H1 (cell line): ENCODE results near the gene MAP3K15. TPM values are rescaled to one million over a fixed set of nuclear protein-coding genes. Genes with fewer than 3 reads are reported as not detected.

ENCODE experiments used
- CTCF ChIA-PET: fragments of 300-600 bp; sonication (Branson Sonifier 250); formaldehyde crosslinking; loops from one replicate; lab custom pipeline; 2021; ENCODE audit not compliant: partially characterized antibody; lab: Charles Lee
- POLR2A ChIA-PET: fragments of 300-600 bp; sonication (Branson Sonifier 250); formaldehyde crosslinking; loops from one replicate; lab custom pipeline; 2021; ENCODE audit warnings: inconsistent platforms; ENCODE audit not compliant: partially characterized antibody; lab: Charles Lee
- DNase-seq, 2 experiments: peaks; one replicate each; pipeline versions ENCODE4 v3.0.0 to v3.0.0-alpha.2; 2010 to 2022; ENCODE audit warnings: low spot score in 2 of 2, low read depth in 1 of 2, mixed read lengths in 1 of 2
- FAIRE-seq: peaks from 2 replicates; lab custom pipeline; 2011; peaks lifted over from hg19 to GRCh38; lab: Jason Lieb, UNC
- H2AFZ ChIP-seq: 2 replicates; pipeline ENCODE4 v1.8.1; 2012; ENCODE audit warnings: low read length, inconsistent platforms
- H2AK5ac ChIP-seq: 2 replicates; pipeline ENCODE4 v1.6.1; 2013; ENCODE audit warnings: low read depth, low read length
- H2BK120ac ChIP-seq: replicated peaks from 2 replicates; pipeline ENCODE3; 2013; ENCODE audit warnings: low read depth, low read length, inconsistent platforms
- H2BK12ac ChIP-seq: 2 replicates; pipeline ENCODE4 v1.6.1; 2013; ENCODE audit warnings: low read depth, low read length
- H2BK15ac ChIP-seq: 2 replicates; pipeline ENCODE4 v1.6.1; 2013; ENCODE audit warnings: low read length
- H2BK20ac ChIP-seq: 2 replicates; pipeline ENCODE4 v1.6.1; 2013; ENCODE audit warnings: low read length
- H2BK5ac ChIP-seq: 2 replicates; pipeline ENCODE4 v1.6.1; 2013; ENCODE audit warnings: low read depth, low read length
- H3K14ac ChIP-seq: 2 replicates; pipeline ENCODE4 v1.6.1; 2013; ENCODE audit warnings: inconsistent platforms; ENCODE audit not compliant: insufficient read length
- H3K18ac ChIP-seq: 2 replicates; pipeline ENCODE4 v1.6.1; 2013; ENCODE audit warnings: low read length; ENCODE audit errors: extremely low read depth
- H3K23ac ChIP-seq: 2 replicates; pipeline ENCODE4 v1.6.1; 2013; ENCODE audit warnings: inconsistent platforms; ENCODE audit not compliant: insufficient read length
- H3K23me2 ChIP-seq: 2 replicates; pipeline ENCODE4 v1.6.1; 2013; ENCODE audit warnings: low read depth, low read length
- H3K27ac ChIP-seq: 2 replicates; pipeline ENCODE4 v1.6.1; 2011; ENCODE audit warnings: low read depth, low read length, inconsistent platforms
- H3K27me3 ChIP-seq, 4 experiments: replicated peaks in 1 of 4; 1 replicate in 1 of 4; 2 replicates in 3 of 4; pipeline versions ENCODE4 v1.6.1 to v1.8.1; 2011 to 2013; ENCODE audit warnings: low read length in 3 of 4, mild to moderate bottlenecking in 3 of 4, inconsistent platforms in 2 of 4, mixed read lengths in 2 of 4, moderate library complexity in 1 of 4; ENCODE audit not compliant: control insufficient read depth in 3 of 4, insufficient read depth in 3 of 4; ENCODE audit errors: extremely low read depth in 1 of 4
- H3K36me3 ChIP-seq, 4 experiments: 2 replicates each; pipeline versions ENCODE4 v1.6.1 to v1.8.1; 2011 to 2013; ENCODE audit warnings: mild to moderate bottlenecking in 4 of 4, low read length in 3 of 4, moderate library complexity in 2 of 4, control low read depth in 1 of 4, inconsistent platforms in 1 of 4; ENCODE audit not compliant: insufficient read depth in 4 of 4, control insufficient read depth in 2 of 4
- H3K4ac ChIP-seq: replicated peaks from 2 replicates; pipeline ENCODE3; 2013; ENCODE audit warnings: low read length, low read depth, mixed read lengths, inconsistent platforms; ENCODE audit not compliant: insufficient read length
- H3K4me1 ChIP-seq, 4 experiments: replicated peaks in 1 of 4; 1 replicate in 1 of 4; 2 replicates in 3 of 4; pipeline versions ENCODE4 v1.6.1 to v1.8.1; 2011 to 2013; ENCODE audit warnings: low read length in 3 of 4, inconsistent platforms in 2 of 4, mixed read lengths in 1 of 4; ENCODE audit not compliant: insufficient read depth in 4 of 4, control insufficient read depth in 3 of 4
- H3K4me2 ChIP-seq, 2 experiments: 2 replicates each; pipeline versions ENCODE4 v1.6.1 to v1.8.1; 2011 to 2013; ENCODE audit warnings: low read depth in 2 of 2, low read length in 2 of 2, control low read depth in 1 of 2, inconsistent platforms in 1 of 2, mild to moderate bottlenecking in 1 of 2; ENCODE audit not compliant: insufficient read depth in 1 of 2
- H3K4me3 ChIP-seq, 4 experiments: fragments of 200-600, 300-600 bp in 1 of 4; sonication (generic), shearing (Covaris generic), sonication (Bioruptor Twin) in 1 of 4; 2 replicates each; pipeline versions ENCODE4 v1.5.1 to v1.8.1; 2011 to 2016; ENCODE audit warnings: low read length in 4 of 4, low read depth in 3 of 4, control low read depth in 2 of 4, inconsistent platforms in 2 of 4, mild to moderate bottlenecking in 2 of 4, mixed read lengths in 1 of 4, moderate library complexity in 1 of 4; ENCODE audit not compliant: insufficient read depth in 2 of 4; ENCODE audit errors: extremely low read depth in 1 of 4
- H3K56ac ChIP-seq: replicated peaks from 2 replicates; pipeline ENCODE3; 2013; ENCODE audit warnings: low read depth, mild to moderate bottlenecking, mixed read lengths, low read length, inconsistent platforms; ENCODE audit not compliant: insufficient read length
- H3K79me1 ChIP-seq: 2 replicates; pipeline ENCODE4 v1.6.1; 2013; ENCODE audit warnings: low read depth, low read length, control low read depth
- H3K79me2 ChIP-seq, 2 experiments: 2 replicates each; pipeline versions ENCODE4 v1.6.1 to v1.8.1; 2012 to 2013; ENCODE audit warnings: low read length in 2 of 2, mild to moderate bottlenecking in 2 of 2, inconsistent platforms in 1 of 2; ENCODE audit not compliant: insufficient read depth in 2 of 2, control insufficient read depth in 1 of 2
- H3K9ac ChIP-seq, 4 experiments: replicated peaks in 1 of 4; 1 replicate in 1 of 4; 2 replicates in 3 of 4; pipeline versions ENCODE4 v1.6.1 to v1.8.1; 2011 to 2013; ENCODE audit warnings: low read depth in 3 of 4, low read length in 3 of 4, control low read depth in 2 of 4, mild to moderate bottlenecking in 2 of 4, moderate library complexity in 2 of 4, inconsistent platforms in 1 of 4; ENCODE audit errors: extremely low read depth in 1 of 4
- H3K9me3 ChIP-seq, 2 experiments: 2 replicates each; pipeline versions ENCODE4 v1.6.1 to v1.8.1; 2012 to 2013; ENCODE audit warnings: mild to moderate bottlenecking in 2 of 2, moderate library complexity in 2 of 2, control low read depth in 1 of 2, inconsistent platforms in 1 of 2, low read depth in 1 of 2, low read length in 1 of 2, mixed read lengths in 1 of 2; ENCODE audit not compliant: insufficient read depth in 2 of 2
- H4K20me1 ChIP-seq, 2 experiments: replicated peaks in 1 of 2; 2 replicates each; pipeline versions ENCODE3 to v1.8.1; 2011 to 2013; ENCODE audit warnings: inconsistent platforms in 2 of 2, low read length in 2 of 2, mild to moderate bottlenecking in 1 of 2; ENCODE audit not compliant: insufficient read depth in 2 of 2, control insufficient read depth in 1 of 2
- H4K5ac ChIP-seq: 2 replicates; pipeline ENCODE4 v1.6.1; 2013; ENCODE audit warnings: low read length, low read depth, mixed read lengths, inconsistent platforms; ENCODE audit not compliant: insufficient read length
- H4K8ac ChIP-seq: 2 replicates; pipeline ENCODE4 v1.8.0; 2013; ENCODE audit warnings: mild to moderate bottlenecking, moderate library complexity, low read length, inconsistent platforms; ENCODE audit not compliant: insufficient read depth; ENCODE audit errors: extremely low read depth
- H4K91ac ChIP-seq: replicated peaks from 2 replicates; pipeline ENCODE3; 2013; ENCODE audit warnings: low read length, mixed read lengths, inconsistent platforms; ENCODE audit not compliant: insufficient read length
- EP300 ChIP-seq, 2 experiments: IDR thresholded peaks; 1 replicate in 1 of 2; 2 replicates in 1 of 2; pipeline ENCODE4 v1.6.1; 2011 to 2012; ENCODE audit warnings: low read depth in 2 of 2, low read length in 2 of 2, mild to moderate bottlenecking in 2 of 2, borderline replicate concordance in 1 of 2, inconsistent platforms in 1 of 2, moderate library complexity in 1 of 2
- RAD21 ChIP-seq, 2 experiments: IDR thresholded peaks in 1 of 2; conservative IDR thresholded peaks in 1 of 2; 2 replicates each; pipeline ENCODE4 v1.6.1; 2011; ENCODE audit warnings: low read depth in 2 of 2, low read length in 2 of 2, improper control_type of control experiment in 1 of 2, inconsistent platforms in 1 of 2, mild to moderate bottlenecking in 1 of 2, moderate library complexity in 1 of 2
- SIX5 ChIP-seq: IDR thresholded peaks from 2 replicates; pipeline ENCODE4 v1.6.1; 2011; ENCODE audit warnings: mild to moderate bottlenecking, low read depth, low read length
- TAF7 ChIP-seq: optimal IDR thresholded peaks from 2 replicates; pipeline ENCODE3; 2011; ENCODE audit warnings: low read depth, mild to moderate bottlenecking, inconsistent platforms, low read length, moderate library complexity, borderline replicate concordance
- TCF12 ChIP-seq: IDR thresholded peaks from 2 replicates; pipeline ENCODE4 v1.6.1; 2011; ENCODE audit warnings: low read depth, mild to moderate bottlenecking, low read length
- TEAD4 ChIP-seq: IDR thresholded peaks from 2 replicates; pipeline ENCODE4 v1.6.1; 2012; ENCODE audit warnings: low read depth, low read length, inconsistent platforms, mixed read lengths
- WGBS, 2 experiments: shearing (Covaris generic) in 1 of 2; methylation state at CpG; one replicate each; pipeline versions ENCODE4 v1.1.6 to v1.1.7; 2013 to 2015; ENCODE audit warnings: low lambda C conversion rate in 2 of 2, mixed read lengths in 2 of 2, inconsistent platforms in 1 of 2, low coverage in 1 of 2, missing lambda C conversion rate in 1 of 2; ENCODE audit not compliant: insufficient replicate concordance in 2 of 2, insufficient coverage in 1 of 2, insufficient read length in 1 of 2; ENCODE audit errors: extremely low coverage in 1 of 2, missing lambda C conversion rate in 1 of 2; 5-methylcytosine and 5-hydroxymethylcytosine counted together
- polyA plus RNA-seq, 7 experiments: library from polyadenylated mRNA; depleted of rRNA in 3 of 7; stranded (reverse) in 5 of 7; unstranded in 2 of 7; fragments of >200 nt in 5 of 7; fragments of 200-250 nt in 2 of 7; gene quantifications; 1 replicate in 5 of 7; 2 replicates in 1 of 7; 4 replicates in 1 of 7; pipeline versions ENCODE4 v1.2.1 to v1.2.3, GENCODE V29; 2011 to 2013; ENCODE audit warnings: missing spikeins in 2 of 7, mixed read lengths in 2 of 7
- total RNA-seq: library from RNA; stranded (reverse); fragmentation: NEBNext Ultra II Directional; extraction: Animal tissue kit (Norgen Biotek cat#: 25700); gene quantifications from 2 replicates; pipeline ENCODE4 v1.2.1, GENCODE V29; 2021
- TF ChIP-seq, protein P1 (sequence below): IDR thresholded peaks from 2 replicates; pipeline ENCODE4 v1.6.1; 2011; ENCODE audit warnings: low read depth, mild to moderate bottlenecking, low read length; ENCODE audit not compliant: insufficient read depth
- TF ChIP-seq, protein P2 (sequence below), 3 experiments: IDR thresholded peaks; 1 replicate in 2 of 3; 2 replicates in 1 of 3; pipeline versions ENCODE4 v1.5.1 to v1.6.1; 2011; ENCODE audit warnings: low read length in 3 of 3, mild to moderate bottlenecking in 3 of 3, inconsistent platforms in 2 of 3, low read depth in 1 of 3, moderate library complexity in 1 of 3; ENCODE audit not compliant: insufficient read depth in 1 of 3; ENCODE audit errors: control extremely low read depth in 1 of 3

MAP3K15 gene
- total and polyA plus RNA-seq, 2 of the 8 experiments (the other 6 are each of a cell fraction or from before 2014, with no cell fraction given): 1.8 to 2.4 TPM

DNA sequence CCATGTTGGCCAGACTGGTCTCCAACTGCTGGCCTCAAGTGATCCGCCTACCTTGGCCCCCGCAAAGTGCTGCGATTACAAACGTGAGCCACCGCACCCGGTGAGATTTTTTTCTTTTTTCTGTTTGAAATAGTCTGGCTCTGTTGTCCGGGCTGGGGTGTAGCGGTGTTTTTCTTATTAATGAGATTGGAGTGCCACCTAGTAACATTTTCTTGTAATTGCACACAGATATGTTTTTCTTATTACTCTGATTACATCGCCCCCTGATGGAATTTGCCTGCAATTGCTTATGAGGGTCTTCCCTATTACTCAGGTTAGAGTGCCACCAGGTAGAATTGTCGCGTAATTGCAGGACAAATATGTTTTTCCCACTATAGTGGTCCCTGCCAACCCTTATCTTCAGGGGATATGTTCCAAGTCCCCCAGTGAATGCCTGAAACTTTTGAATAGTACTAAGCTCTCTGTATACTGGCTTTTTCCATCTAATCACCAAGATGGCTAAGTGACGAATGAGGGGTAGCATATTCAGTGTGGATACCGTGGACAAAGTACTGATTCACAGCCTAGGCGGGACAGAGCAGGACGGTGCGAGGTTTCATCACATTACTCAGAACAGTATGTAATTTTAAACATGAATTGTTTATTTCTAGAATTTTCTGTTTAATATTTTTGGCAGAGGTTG is 180.2 kb downstream of the MAP3K15 start:
- H3K9me3 ChIP-seq: peaks cover 8 to 9% of the 10 kb centered on the region in 2 experiments; a peak in 3 of 4 replicates
- POLR2A ChIA-PET: interaction anchor here (1.2 kb wide), 1 partner anchor 700 kb away, joined by 3 read pairs; no protein-coding TSS in a partner anchor
- no peak overlapping the region for H2BK5ac ChIP-seq
- CTCF ChIA-PET: interaction anchor here (0.6 to 5.8 kb wide), 23 partner anchors 9 to 1317 kb away, joined by 3 to 67 read pairs (median 4); no protein-coding TSS in a partner anchor
- no peak overlapping the region for H3K23ac ChIP-seq
- H4K8ac ChIP-seq: no peak overlapping the region
- TF ChIP-seq TCF12 (0 out of 2 replicates have a peak, but pooled peaks have one; percentile 12), RAD21 (IDR thresholded peaks at IDR 0.05 in 1 of 2, conservative IDR thresholded peaks at IDR 0.05 in 1 of 2; ENCODE audit: low read depth in 2 of 2, low read length in 2 of 2) (peak; percentile 72 to 73), TEAD4 (peak; percentile 57; the same call in 1 of the 2 replicates), EP300 (IDR thresholded peaks at IDR 0.05; ENCODE audit: borderline replicate concordance in 1 of 2, low read depth in 2 of 2, low read length in 2 of 2) (no peak), TAF7 (peak; percentile 92), SIX5 (no peak)
- TF ChIP-seq, protein P1, sequence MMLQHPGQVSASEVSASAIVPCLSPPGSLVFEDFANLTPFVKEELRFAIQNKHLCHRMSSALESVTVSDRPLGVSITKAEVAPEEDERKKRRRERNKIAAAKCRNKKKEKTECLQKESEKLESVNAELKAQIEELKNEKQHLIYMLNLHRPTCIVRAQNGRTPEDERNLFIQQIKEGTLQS: 0 out of 2 replicates have a peak, but pooled peaks have one; percentile 11
- TF ChIP-seq, protein P2, sequence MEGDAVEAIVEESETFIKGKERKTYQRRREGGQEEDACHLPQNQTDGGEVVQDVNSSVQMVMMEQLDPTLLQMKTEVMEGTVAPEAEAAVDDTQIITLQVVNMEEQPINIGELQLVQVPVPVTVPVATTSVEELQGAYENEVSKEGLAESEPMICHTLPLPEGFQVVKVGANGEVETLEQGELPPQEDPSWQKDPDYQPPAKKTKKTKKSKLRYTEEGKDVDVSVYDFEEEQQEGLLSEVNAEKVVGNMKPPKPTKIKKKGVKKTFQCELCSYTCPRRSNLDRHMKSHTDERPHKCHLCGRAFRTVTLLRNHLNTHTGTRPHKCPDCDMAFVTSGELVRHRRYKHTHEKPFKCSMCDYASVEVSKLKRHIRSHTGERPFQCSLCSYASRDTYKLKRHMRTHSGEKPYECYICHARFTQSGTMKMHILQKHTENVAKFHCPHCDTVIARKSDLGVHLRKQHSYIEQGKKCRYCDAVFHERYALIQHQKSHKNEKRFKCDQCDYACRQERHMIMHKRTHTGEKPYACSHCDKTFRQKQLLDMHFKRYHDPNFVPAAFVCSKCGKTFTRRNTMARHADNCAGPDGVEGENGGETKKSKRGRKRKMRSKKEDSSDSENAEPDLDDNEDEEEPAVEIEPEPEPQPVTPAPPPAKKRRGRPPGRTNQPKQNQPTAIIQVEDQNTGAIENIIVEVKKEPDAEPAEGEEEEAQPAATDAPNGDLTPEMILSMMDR (IDR thresholded peaks at IDR 0.05; ENCODE audit: control extremely low read depth in 1 of 3, insufficient read depth in 1 of 3, low read depth in 1 of 3, low read length in 3 of 3): peak in 2 of 3 experiments; percentile 78 to 98; a peak in 3 of 4 replicates
- no peak overlapping the region for H3K27ac ChIP-seq
- no peak overlapping the region for H3K4me3 ChIP-seq
- no peak overlapping the region for H3K4ac ChIP-seq
- H3K36me3 ChIP-seq: no peaks in the 10 kb centered on the region
- no peaks in the 10 kb centered on the region for H3K79me2 ChIP-seq
- no peak overlapping the region for H3K18ac ChIP-seq
- FAIRE-seq (peak; percentile 92), DNase-seq (no peak)
- no peaks in the 10 kb centered on the region for H3K79me1 ChIP-seq
- no peak overlapping the region for H4K91ac ChIP-seq
- no peaks in the 10 kb centered on the region for H3K27me3 ChIP-seq
- no peak overlapping the region for H2BK15ac ChIP-seq
- no peak overlapping the region for H2AK5ac ChIP-seq
- no peak overlapping the region for H2BK12ac ChIP-seq
- no peak overlapping the region for H3K14ac ChIP-seq
- no peak overlapping the region for H2BK20ac ChIP-seq
- WGBS, 2 experiments: 65% methylated on average over 10 of the region's 16 CpGs; no CpG with 5 or more reads in 1 of the 2 experiments
- no peak overlapping the region for H2AFZ ChIP-seq
- H3K56ac ChIP-seq: no peak overlapping the region
- no peaks in the 10 kb centered on the region for H4K20me1 ChIP-seq
- H2BK120ac ChIP-seq: no peak overlapping the region
- no peaks in the 10 kb centered on the region for H3K23me2 ChIP-seq
- H3K9ac ChIP-seq: no peak overlapping the region
- no peak overlapping the region for H3K4me2 ChIP-seq
- H4K5ac ChIP-seq: no peak overlapping the region
- no peaks in the 10 kb centered on the region for H3K4me1 ChIP-seq
